Measurements from ENCODE around the gene ADD3.

- no peak for TF ChIP-seq CTCF (IDR thresholded peaks at IDR 0.05; ENCODE audit: poor library complexity)
- TF ChIP-seq EZH2phosphoT487 (IDR thresholded peaks at IDR 0.05; ENCODE audit: low read depth, severe bottlenecking, unreplicated experiment): no peak
Observed at GRCh38 chr10:109966961-109967738, 40.6 kb upstream of the ADD3 start.

All from hepatocyte (in vitro differentiated cells).